ENCODE results near the gene SYNDIG1. TPM values are rescaled to one million over a fixed set of nuclear protein-coding genes. Genes with fewer than 3 reads are reported as not detected.

Gene SYNDIG1
- total RNA-seq, 2 experiments from 2014 or later: not detected

DNA sequence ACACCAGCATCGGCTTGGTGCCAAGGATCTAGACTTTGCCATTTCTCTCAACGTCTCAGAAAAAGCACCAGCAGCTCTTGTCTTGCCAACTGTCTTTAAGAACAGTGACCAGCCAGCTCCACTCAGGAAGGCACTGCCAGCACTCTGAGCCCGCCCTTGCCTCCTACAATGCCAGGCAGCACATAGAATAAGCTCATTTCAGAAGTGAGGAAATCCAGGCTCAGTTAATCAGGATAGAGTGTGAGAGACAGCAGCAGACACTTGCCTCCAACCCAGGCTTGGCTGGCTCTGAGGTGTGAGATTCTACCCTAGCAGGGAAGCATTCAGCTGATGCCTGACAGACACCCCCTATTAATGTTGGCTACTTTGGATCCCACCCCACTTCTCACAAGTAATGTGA, 4.3 kb upstream of the SYNDIG1 start:
- ChIA-PET POLR2A (interaction anchor here (0.6 kb wide), 1 partner anchor 163 kb away, joined by 3 read pairs; no protein-coding TSS in a partner anchor), CTCF (no interaction called here)
- Mint-ChIP-seq H3K4me1 (ENCODE audit: low read depth) (peaks cover 5% of the 10 kb centered on the region), H3K9me3 (ENCODE audit: insufficient read depth) (no peaks in the 10 kb centered on the region), H3K4me3 (no peak overlapping the region), H3K36me3 (ENCODE audit: low read depth) (no peaks in the 10 kb centered on the region), H3K27ac (no peak overlapping the region), H3K27me3 (ENCODE audit: low read depth) (peaks cover 37% of the 10 kb centered on the region)
- DNase-seq: no peak
- ATAC-seq: no peak

DNA sequence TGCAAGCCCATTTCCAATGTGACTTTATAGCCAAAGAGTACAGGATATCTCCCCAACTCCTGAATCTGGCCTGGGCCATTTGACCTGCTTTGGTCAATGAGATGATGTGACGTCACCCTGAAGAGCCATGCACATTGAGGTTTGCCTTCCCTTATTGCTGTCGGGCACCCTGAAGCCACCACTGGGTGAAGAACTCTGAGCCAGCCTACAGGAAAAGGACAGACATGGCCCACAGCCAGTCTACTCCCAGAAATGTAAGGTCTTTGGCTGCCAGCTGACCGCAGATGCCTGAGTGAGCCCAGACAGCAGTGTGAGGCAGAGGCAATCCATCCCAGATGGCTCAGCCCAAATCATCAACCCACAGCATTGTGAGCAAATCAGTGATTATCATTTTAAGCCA, 3.7 kb upstream of the SYNDIG1 start:
- ATAC-seq (no peak), DNase-seq (no peak)
- Mint-ChIP-seq H3K27me3 (ENCODE audit: low read depth) (peaks cover 42% of the 10 kb centered on the region), H3K27ac (no peak overlapping the region), H3K4me1 (ENCODE audit: low read depth) (peaks cover 10% of the 10 kb centered on the region), H3K9me3 (ENCODE audit: insufficient read depth) (no peaks in the 10 kb centered on the region), H3K4me3 (no peak overlapping the region), H3K36me3 (ENCODE audit: low read depth) (no peaks in the 10 kb centered on the region)
- CTCF ChIA-PET: no interaction called here
- POLR2A ChIA-PET: interaction anchor here (0.6 kb wide), 1 partner anchor 162 kb away, joined by 3 read pairs; no protein-coding TSS in a partner anchor

DNA sequence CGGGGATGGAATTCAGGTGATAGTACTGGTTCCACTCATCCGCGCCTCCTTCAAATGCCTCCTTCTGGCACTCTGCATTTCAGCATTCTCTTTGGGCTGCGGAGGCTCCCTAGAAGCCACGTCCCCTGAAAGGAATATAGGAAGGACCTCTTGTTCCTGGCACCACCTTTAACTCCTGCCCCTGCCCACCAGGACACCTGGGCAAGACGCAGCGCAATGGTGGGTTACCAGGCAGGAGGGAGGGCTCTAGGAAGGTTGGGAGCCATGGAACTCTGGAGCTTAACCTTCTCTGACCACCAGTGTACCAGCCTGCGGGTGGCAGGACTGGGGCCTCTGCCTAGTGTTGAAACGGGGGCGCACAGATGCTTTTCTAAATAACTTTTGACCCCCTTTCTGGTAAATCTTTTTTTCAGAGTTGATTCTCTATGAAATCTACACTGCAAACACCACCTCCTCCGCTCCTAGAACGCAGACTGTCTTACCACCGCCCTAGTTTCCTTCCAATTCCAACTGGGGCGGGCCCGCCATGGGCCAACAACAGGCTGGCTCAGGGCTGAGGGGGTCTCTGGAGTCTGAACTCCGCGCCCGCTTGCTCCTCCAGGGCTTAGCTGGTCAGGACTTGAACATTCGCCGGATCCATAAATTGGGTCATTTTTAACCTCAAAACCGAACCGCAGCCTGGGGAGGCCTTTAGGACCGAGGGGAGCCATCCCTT, 871 bp upstream of the SYNDIG1 start:
- Mint-ChIP-seq H3K9me3 (ENCODE audit: insufficient read depth) (no peaks in the 10 kb centered on the region), H3K27ac (no peak overlapping the region), H3K4me1 (ENCODE audit: low read depth) (peaks cover 17% of the 10 kb centered on the region), H3K4me3 (no peak overlapping the region), H3K27me3 (ENCODE audit: low read depth) (peaks cover 63% of the 10 kb centered on the region), H3K36me3 (ENCODE audit: low read depth) (no peaks in the 10 kb centered on the region)
- DNase-seq: no peak
- ATAC-seq: no peak
- ChIA-PET CTCF (no interaction called here), POLR2A (no interaction called here)

- no peak for ATAC-seq
- CTCF ChIA-PET: no interaction called here
- H3K4me3 Mint-ChIP-seq: peak overlapping the region; percentile 50
Measured at GRCh38 chr20:24469894-24470745, 691 bp downstream of the SYNDIG1 start.

DNA sequence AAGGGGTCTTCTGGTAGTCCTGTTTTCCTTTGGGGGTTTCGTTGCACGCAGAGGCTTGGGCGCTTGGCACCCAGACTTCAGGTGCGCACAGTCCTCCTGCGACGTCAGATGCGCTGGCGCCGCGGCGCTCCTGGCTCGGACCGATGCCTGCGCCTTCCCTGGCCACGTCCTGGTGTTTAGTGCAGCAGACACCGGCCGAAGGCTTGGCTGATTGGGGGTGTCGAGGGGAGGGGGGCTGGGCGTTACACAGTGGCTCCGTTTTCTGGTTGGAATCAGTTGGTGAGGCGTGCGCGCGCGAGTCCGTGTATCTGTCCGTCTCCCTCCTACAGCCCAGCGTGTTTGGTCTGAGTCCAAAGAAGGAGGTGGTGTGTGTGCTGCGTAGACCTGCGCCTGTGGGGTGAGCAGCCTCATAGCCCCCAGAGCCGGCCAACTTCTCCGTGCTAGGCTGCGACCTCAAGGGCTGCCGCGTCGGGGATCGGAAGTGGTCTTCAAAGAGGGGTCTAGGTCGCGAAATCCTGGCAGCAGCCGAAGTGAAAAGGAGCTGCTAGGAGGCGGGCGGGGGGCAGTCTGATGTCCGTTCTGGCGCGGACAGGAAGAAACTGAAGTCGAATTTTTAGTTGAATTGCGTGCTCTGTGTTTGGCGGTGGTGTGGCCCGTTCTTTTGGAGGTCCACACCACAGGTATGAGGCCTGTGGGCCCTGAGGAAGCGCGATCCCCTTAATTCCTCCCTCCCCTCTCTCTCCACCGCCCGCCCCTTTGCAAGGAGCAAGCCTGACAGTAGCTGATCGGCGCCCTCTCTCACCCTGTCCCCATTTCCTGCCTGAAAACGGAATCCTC, 1.5 kb downstream of the SYNDIG1 start:
- no peak for DNase-seq
- Mint-ChIP-seq H3K27ac (no peak overlapping the region), H3K27me3 (ENCODE audit: low read depth) (peaks cover 66% of the 10 kb centered on the region), H3K36me3 (ENCODE audit: low read depth) (no peaks in the 10 kb centered on the region), H3K9me3 (ENCODE audit: insufficient read depth) (no peaks in the 10 kb centered on the region), H3K4me1 (ENCODE audit: low read depth) (peaks cover 17% of the 10 kb centered on the region), H3K4me3 (peak overlapping the region; percentile 25)
- ATAC-seq: no peak
- ChIA-PET CTCF (no interaction called here), POLR2A (no interaction called here)

More at GRCh38 chr20:24469894-24470745, 691 bp downstream of the SYNDIG1 start:
- Mint-ChIP-seq H3K27me3 (ENCODE audit: low read depth) (peaks cover 71% of the 10 kb centered on the region), H3K27ac (no peak overlapping the region), H3K9me3 (ENCODE audit: insufficient read depth) (no peaks in the 10 kb centered on the region), H3K4me1 (ENCODE audit: low read depth) (peaks cover 17% of the 10 kb centered on the region), H3K36me3 (ENCODE audit: low read depth) (no peaks in the 10 kb centered on the region)
- no peak for DNase-seq
- POLR2A ChIA-PET: no interaction called here

DNA sequence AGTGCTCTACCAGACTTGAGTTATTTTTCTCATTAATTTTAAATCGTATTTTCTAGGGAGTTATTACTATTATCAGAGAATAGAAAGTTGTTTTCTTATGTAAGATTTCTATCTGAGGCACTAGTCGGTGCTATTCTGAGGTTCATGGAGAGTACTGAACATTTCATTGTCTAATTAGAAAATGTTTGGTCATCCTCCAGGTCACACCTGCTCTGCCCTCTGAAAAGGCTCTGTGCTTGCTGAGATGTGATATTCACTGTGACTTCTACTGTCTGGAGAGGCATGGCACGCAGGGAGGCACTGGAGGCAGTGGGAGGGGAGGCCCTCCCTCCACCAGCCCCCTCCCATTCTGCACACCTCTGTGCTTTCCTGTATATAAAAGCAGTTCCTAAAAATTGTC, 3.0 kb downstream of the SYNDIG1 start:
- no peak for DNase-seq
- Mint-ChIP-seq H3K27ac (no peak overlapping the region), H3K27me3 (ENCODE audit: low read depth) (peaks cover 57% of the 10 kb centered on the region), H3K4me3 (no peak overlapping the region), H3K4me1 (ENCODE audit: low read depth) (peaks cover 16% of the 10 kb centered on the region), H3K36me3 (ENCODE audit: low read depth) (no peaks in the 10 kb centered on the region), H3K9me3 (ENCODE audit: insufficient read depth) (no peaks in the 10 kb centered on the region)
- ATAC-seq: no peak
- ChIA-PET CTCF (no interaction called here), POLR2A (no interaction called here)

DNA sequence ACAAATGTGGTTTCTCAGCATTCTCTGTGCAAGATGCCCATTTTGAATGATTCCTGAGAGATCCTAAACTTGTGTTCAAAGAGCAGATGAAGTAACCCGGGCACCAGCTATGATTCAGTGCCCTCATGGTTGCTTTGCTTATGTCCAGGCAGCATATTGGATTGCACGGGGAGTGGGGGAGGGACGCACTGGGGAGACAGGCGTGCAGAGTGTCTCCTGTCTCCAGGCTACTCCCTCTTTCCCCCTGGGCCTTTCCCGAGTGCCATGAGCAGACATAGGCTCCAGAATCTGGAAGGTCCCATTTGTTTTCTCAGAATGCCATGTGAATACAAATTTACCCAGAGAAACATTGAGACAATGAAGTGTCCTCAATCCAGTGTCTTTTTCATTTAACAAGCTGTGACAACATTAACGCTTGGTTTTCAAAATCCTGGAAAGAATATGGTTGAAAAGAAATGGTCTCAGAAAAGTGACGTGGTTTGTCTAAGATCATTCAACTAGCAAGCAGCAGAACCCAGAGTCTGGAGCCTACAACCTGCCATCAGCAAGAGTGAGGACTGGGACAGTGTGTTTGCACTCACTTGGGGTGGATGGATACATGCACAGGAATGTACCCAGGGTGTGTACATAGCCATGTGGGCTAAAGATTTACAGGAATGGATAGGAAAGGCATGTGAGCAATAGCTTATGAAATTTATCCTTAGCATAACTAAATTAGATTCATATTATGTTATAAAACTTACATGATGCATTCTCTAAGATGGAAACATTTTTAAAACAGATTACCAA, 4.2 kb downstream of the SYNDIG1 start:
- DNase-seq: no peak
- no peak overlapping the region for H3K27ac Mint-ChIP-seq
- H3K27me3 Mint-ChIP-seq (ENCODE audit: low read depth): peaks cover 45% of the 10 kb centered on the region
- ChIA-PET POLR2A (no interaction called here), CTCF (no interaction called here)
- H3K4me3 Mint-ChIP-seq: no peak overlapping the region
- H3K4me1 Mint-ChIP-seq (ENCODE audit: low read depth): peaks cover 14% of the 10 kb centered on the region
- no peak for ATAC-seq
- no peaks in the 10 kb centered on the region for H3K36me3 Mint-ChIP-seq (ENCODE audit: low read depth)
- H3K9me3 Mint-ChIP-seq (ENCODE audit: insufficient read depth): no peaks in the 10 kb centered on the region

DNA sequence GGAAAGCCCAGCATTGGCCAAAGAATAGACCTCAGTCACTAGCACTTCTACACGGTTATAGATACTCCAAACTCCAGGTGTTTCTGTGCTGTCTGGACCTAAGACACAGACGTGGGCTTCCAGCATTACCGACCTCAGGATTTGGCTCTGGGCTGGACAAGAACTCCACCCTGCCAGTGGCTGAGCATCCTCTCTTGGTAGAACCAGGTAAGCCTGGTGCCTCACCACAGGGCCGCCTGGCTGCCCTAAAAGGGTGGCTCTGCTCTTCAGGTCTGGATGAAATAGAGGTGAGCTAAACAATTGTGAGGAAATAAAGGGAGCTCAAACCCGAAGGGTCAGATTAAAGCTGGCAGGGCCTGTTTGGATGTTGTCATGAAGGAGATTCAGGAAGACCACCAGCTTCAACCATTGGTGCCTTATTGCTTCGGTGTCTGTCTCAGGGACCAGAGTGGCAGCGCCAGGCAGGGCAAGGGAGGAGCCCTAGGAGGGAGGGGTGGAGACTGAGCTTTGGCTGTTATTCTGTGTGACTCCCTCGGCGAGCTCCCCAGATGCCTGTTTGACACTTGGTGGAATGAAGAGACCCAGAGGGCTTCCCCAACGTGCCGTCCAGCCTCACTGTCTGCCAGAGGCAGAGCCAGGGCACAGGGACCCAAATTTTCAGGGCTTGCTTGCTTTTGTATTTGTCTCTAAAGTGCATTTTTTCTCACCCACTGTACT, 8.6 kb downstream of the SYNDIG1 start:
- H3K27me3 Mint-ChIP-seq (ENCODE audit: low read depth): peaks cover 18% of the 10 kb centered on the region
- ChIA-PET POLR2A (no interaction called here), CTCF (no interaction called here)
- no peaks in the 10 kb centered on the region for H3K9me3 Mint-ChIP-seq (ENCODE audit: insufficient read depth)
- ATAC-seq (no peak), DNase-seq (no peak)
- no peaks in the 10 kb centered on the region for H3K4me1 Mint-ChIP-seq (ENCODE audit: low read depth)
- no peak overlapping the region for H3K4me3 Mint-ChIP-seq
- H3K27ac Mint-ChIP-seq: no peak overlapping the region
- no peaks in the 10 kb centered on the region for H3K36me3 Mint-ChIP-seq (ENCODE audit: low read depth)

DNA sequence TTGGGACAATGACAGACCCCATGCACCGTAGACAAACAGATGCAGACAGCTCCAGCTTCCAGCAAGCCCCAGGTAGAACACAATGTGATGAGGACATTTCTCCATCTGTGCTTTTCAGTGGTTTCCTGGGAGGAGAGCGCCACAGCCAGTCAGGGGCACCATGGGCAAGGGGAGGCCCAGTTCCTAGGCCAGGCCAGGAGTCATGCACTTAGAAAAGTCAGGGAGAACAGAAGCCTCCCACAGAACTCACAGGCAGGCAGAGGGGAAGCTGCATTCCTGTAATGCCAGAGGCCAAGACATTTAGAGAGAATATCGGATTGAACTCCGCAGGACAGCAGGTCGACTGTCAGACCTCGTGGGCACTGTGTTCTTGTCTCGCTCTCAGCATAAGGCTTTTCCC, 9.2 kb downstream of the SYNDIG1 start:
- Mint-ChIP-seq H3K27me3 (ENCODE audit: low read depth) (peaks cover 14% of the 10 kb centered on the region), H3K4me3 (no peak overlapping the region), H3K27ac (no peak overlapping the region), H3K4me1 (ENCODE audit: low read depth) (no peaks in the 10 kb centered on the region), H3K36me3 (ENCODE audit: low read depth) (no peaks in the 10 kb centered on the region), H3K9me3 (ENCODE audit: insufficient read depth) (no peaks in the 10 kb centered on the region)
- ChIA-PET POLR2A (no interaction called here), CTCF (no interaction called here)
- DNase-seq (no peak), ATAC-seq (no peak)

GRCh38 chr20:24479106-24479505, 9.7 kb downstream of the SYNDIG1 start:
- Mint-ChIP-seq H3K4me1 (ENCODE audit: low read depth) (no peaks in the 10 kb centered on the region), H3K36me3 (ENCODE audit: low read depth) (no peaks in the 10 kb centered on the region), H3K27me3 (ENCODE audit: low read depth) (peaks cover 10% of the 10 kb centered on the region), H3K4me3 (no peak overlapping the region), H3K9me3 (ENCODE audit: insufficient read depth) (no peaks in the 10 kb centered on the region), H3K27ac (no peak overlapping the region)
- no peak for ATAC-seq
- ChIA-PET CTCF (no interaction called here), POLR2A (no interaction called here)
- no peak for DNase-seq

- DNase-seq (no peak), ATAC-seq (no peak)
- H3K4me1 Mint-ChIP-seq (ENCODE audit: low read depth): no peaks in the 10 kb centered on the region
- no peak overlapping the region for H3K27ac Mint-ChIP-seq
- no peak overlapping the region for H3K4me3 Mint-ChIP-seq
- POLR2A ChIA-PET: no interaction called here
- peaks cover 5% of the 10 kb centered on the region for H3K27me3 Mint-ChIP-seq (ENCODE audit: low read depth)
- H3K9me3 Mint-ChIP-seq (ENCODE audit: insufficient read depth): no peaks in the 10 kb centered on the region
- CTCF ChIA-PET: no interaction called here
- H3K36me3 Mint-ChIP-seq (ENCODE audit: low read depth): no peaks in the 10 kb centered on the region
Measured at GRCh38 chr20:24479595-24479994, 10.2 kb downstream of the SYNDIG1 start.
